ENCODE data around the gene MBP.
"Not testable (repeated sequence)": the region's sequence is repeated elsewhere in the genome, so short reads cannot be mapped to it uniquely, and the experiment has no call there.

Gene MBP

GRCh38 chr18:77022116-77022515 lies 110.5 kb downstream of the MBP start:
- no peak for DNase-seq (ENCODE audit: low read depth)

GRCh38 chr18:77021478-77021877 lies 111.1 kb downstream of the MBP start:
- DNase-seq (ENCODE audit: low read depth): not testable (repeated sequence)

GRCh38 chr18:77021075-77021474 lies 111.5 kb downstream of the MBP start:
- no peak for DNase-seq (ENCODE audit: low read depth)

- DNase-seq (ENCODE audit: low read depth): no peak
Measured at GRCh38 chr18:77020561-77020960, 112.0 kb downstream of the MBP start.

GRCh38 chr18:77019641-77020040 lies 112.9 kb downstream of the MBP start:
- DNase-seq (ENCODE audit: low read depth): no peak

GRCh38 chr18:77018650-77019049 lies 113.9 kb downstream of the MBP start:
- not testable (repeated sequence) for DNase-seq (ENCODE audit: low read depth)

- no peak for DNase-seq (ENCODE audit: low read depth)
Measured at GRCh38 chr18:77017355-77017754, 115.2 kb downstream of the MBP start.

GRCh38 chr18:77016936-77017335 lies 115.6 kb downstream of the MBP start:
- DNase-seq (ENCODE audit: low read depth): no peak

- no peak for DNase-seq (ENCODE audit: low read depth)
Measured at GRCh38 chr18:77015771-77016710, 116.5 kb downstream of the MBP start.

GRCh38 chr18:77015169-77015568 lies 117.4 kb downstream of the MBP start:
- no peak for DNase-seq (ENCODE audit: low read depth)

GRCh38 chr18:77014538-77014937 lies 118.0 kb downstream of the MBP start:
- no peak for DNase-seq (ENCODE audit: low read depth)

- no peak for DNase-seq (ENCODE audit: low read depth)
Measured at GRCh38 chr18:77013811-77014521, 118.6 kb downstream of the MBP start.

GRCh38 chr18:77012806-77013541 lies 119.6 kb downstream of the MBP start:
- DNase-seq (ENCODE audit: low read depth): no peak

- no peak for DNase-seq (ENCODE audit: low read depth)
Measured at GRCh38 chr18:77012120-77012519, 120.5 kb downstream of the MBP start.

- DNase-seq (ENCODE audit: low read depth): no peak
Measured at GRCh38 chr18:77009675-77010074, 122.9 kb downstream of the MBP start.

GRCh38 chr18:77008576-77009315 lies 123.8 kb downstream of the MBP start:
- no peak for DNase-seq (ENCODE audit: low read depth)

- DNase-seq (ENCODE audit: low read depth): no peak
Measured at GRCh38 chr18:77008006-77008405, 124.6 kb downstream of the MBP start.

GRCh38 chr18:77007251-77007650 lies 125.3 kb downstream of the MBP start:
- DNase-seq (ENCODE audit: low read depth): no peak

- DNase-seq (ENCODE audit: low read depth): no peak
Measured at GRCh38 chr18:77006305-77007175, 126.0 kb downstream of the MBP start.

- no peak for DNase-seq (ENCODE audit: low read depth)
Measured at GRCh38 chr18:77005651-77006195, 126.9 kb downstream of the MBP start.

Data from GM04504 (cell line).